Gastroesophageal sphincter (tissue), 3 donors: ENCODE measurements around the gene KIF1A.

Source experiments
- EP300 ChIP-seq: sonication (generic); formaldehyde crosslinking; IDR thresholded peaks from one replicate; pipeline ENCODE4 v1.6.1; 2017; ENCODE audit warnings: antibody characterized with exemption, mild to moderate bottlenecking
- POLR2A ChIP-seq, 2 donors: fragments of 450-650 bp; IDR thresholded peaks; one replicate each; pipeline ENCODE4 v1.6.1; 2017; ENCODE audit warnings: antibody characterized with exemption in 2 of 2, mild to moderate bottlenecking in 2 of 2, moderate library complexity in 1 of 2
- TF ChIP-seq, protein P1 (sequence below), 4 experiments: fragments of 200-600 bp in 2 of 4; fragments of 450-650 bp in 2 of 4; sonication (generic) in 1 of 4; IDR thresholded peaks; one replicate each; pipeline ENCODE4 v1.5.1; 2017 to 2019; ENCODE audit warnings: antibody characterized with exemption in 4 of 4, mild to moderate bottlenecking in 2 of 4, moderate library complexity in 2 of 4

DNA sequence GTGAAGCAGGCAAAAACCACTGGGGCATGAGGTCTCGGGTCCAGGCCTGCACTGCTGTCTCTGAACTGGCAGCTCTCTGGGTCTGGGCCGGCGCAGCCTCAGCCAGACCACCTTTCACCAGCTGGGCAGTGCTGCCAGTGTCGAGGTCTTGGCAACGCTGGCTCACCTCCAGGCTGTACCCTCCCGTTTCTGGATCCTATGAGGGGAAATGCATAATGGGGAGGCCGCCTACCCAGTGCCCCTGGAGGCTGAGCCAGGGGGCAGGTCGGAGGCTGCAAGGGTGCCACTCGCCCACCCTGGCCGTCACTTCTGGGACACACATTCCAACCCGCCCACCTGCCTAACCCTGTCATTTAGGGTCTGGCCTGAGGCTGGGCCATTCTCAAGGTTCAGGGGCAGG lies 24.6 kb downstream of the KIF1A start:
- TF ChIP-seq, protein P1, sequence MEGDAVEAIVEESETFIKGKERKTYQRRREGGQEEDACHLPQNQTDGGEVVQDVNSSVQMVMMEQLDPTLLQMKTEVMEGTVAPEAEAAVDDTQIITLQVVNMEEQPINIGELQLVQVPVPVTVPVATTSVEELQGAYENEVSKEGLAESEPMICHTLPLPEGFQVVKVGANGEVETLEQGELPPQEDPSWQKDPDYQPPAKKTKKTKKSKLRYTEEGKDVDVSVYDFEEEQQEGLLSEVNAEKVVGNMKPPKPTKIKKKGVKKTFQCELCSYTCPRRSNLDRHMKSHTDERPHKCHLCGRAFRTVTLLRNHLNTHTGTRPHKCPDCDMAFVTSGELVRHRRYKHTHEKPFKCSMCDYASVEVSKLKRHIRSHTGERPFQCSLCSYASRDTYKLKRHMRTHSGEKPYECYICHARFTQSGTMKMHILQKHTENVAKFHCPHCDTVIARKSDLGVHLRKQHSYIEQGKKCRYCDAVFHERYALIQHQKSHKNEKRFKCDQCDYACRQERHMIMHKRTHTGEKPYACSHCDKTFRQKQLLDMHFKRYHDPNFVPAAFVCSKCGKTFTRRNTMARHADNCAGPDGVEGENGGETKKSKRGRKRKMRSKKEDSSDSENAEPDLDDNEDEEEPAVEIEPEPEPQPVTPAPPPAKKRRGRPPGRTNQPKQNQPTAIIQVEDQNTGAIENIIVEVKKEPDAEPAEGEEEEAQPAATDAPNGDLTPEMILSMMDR (IDR thresholded peaks at IDR 0.05): no peak
- TF ChIP-seq POLR2A (IDR thresholded peaks at IDR 0.05) (no peak), EP300 (no peak)
